Peyer's patch (tissue), 4 donors: ENCODE results near the gene YY2. TPM values are rescaled to one million over a fixed set of nuclear protein-coding genes. Genes with fewer than 3 reads are reported as not detected.
"Not testable (repeated sequence)": the region's sequence is repeated elsewhere in the genome, so short reads cannot be mapped to it uniquely, and the experiment has no call there.

Experiments
- DNase-seq, 3 donors: peaks; one replicate each; pipeline ENCODE4 v3.0.0-alpha.2; 2017 to 2019
- H3K27ac ChIP-seq, 4 donors: fragments of 200-600 bp; sonication (generic); one replicate each; pipeline ENCODE4 v1.5.1; 2016 to 2019
- H3K27me3 ChIP-seq, 2 donors: fragments of 200-600 bp; sonication (generic); one replicate each; pipeline ENCODE4 v1.5.1; 2019
- H3K36me3 ChIP-seq, 3 donors: fragments of 200-600 bp; sonication (generic); one replicate each; pipeline ENCODE4 v1.5.1; 2016 to 2019
- H3K4me1 ChIP-seq, 4 donors: fragments of 200-600 bp; sonication (generic); one replicate each; pipeline ENCODE4 v1.5.1; 2016 to 2019
- H3K4me3 ChIP-seq, 4 donors: fragments of 200-600 bp; sonication (generic); 1 replicate in 3 of 4; 2 replicates in 1 of 4; pipeline ENCODE4 v1.5.1; 2016 to 2019; ENCODE audit warnings: mild to moderate bottlenecking in 1 of 4
- H3K9me3 ChIP-seq, 4 donors: fragments of 200-600 bp; sonication (generic); one replicate each; pipeline ENCODE4 v1.5.1; 2016 to 2019; ENCODE audit warnings: mild to moderate bottlenecking in 1 of 4
- CTCF ChIP-seq, 6 experiments: fragments of 450-650 bp in 4 of 6; fragments of 200-600 bp in 2 of 6; sonication (generic) in 1 of 6; IDR thresholded peaks; one replicate each; pipeline ENCODE4 v1.5.1; 2017 to 2019; ENCODE audit warnings: antibody characterized with exemption in 6 of 6, mild to moderate bottlenecking in 3 of 6, moderate library complexity in 1 of 6
- POLR2A ChIP-seq, 2 donors: fragments of 450-650 bp; IDR thresholded peaks; one replicate each; pipeline ENCODE4 v1.5.1; 2017; ENCODE audit warnings: antibody characterized with exemption in 2 of 2, mild to moderate bottlenecking in 2 of 2, moderate library complexity in 2 of 2
- total RNA-seq, 4 donors: library from RNA; depleted of rRNA; stranded (reverse); fragments of >200 nt; gene quantifications; one replicate each; pipeline ENCODE4 v1.1.0, GENCODE V29; 2016

Gene YY2
- total RNA-seq, 4 donors from 2014 or later, result 0.35 to 17.3 (median 5.3) TPM

- Histone ChIP-seq H3K9me3 (no peaks in the 10 kb centered on the region), H3K27ac (no peak overlapping the region), H3K36me3 (no peaks in the 10 kb centered on the region), H3K27me3 (no peaks in the 10 kb centered on the region), H3K4me3 (no peak overlapping the region), H3K4me1 (no peaks in the 10 kb centered on the region)
- TF ChIP-seq CTCF (IDR thresholded peaks at IDR 0.05), result no peak
- no peak for TF ChIP-seq POLR2A (IDR thresholded peaks at IDR 0.05)
- no peak for DNase-seq
Measured at GRCh38 chrX:21816136-21816535, 39.7 kb upstream of the YY2 start.

GRCh38 chrX:21820170-21820569 lies 35.6 kb upstream of the YY2 start:
- not testable (repeated sequence) for H3K4me1 ChIP-seq, H3K27ac ChIP-seq, H3K4me3 ChIP-seq, H3K9me3 ChIP-seq, H3K27me3 ChIP-seq, DNase-seq, H3K36me3 ChIP-seq

- no peak overlapping the region for H3K27ac ChIP-seq
- TF ChIP-seq POLR2A (IDR thresholded peaks at IDR 0.05), result no peak
- TF ChIP-seq CTCF (IDR thresholded peaks at IDR 0.05), result no peak
Measured at GRCh38 chrX:21821875-21822274, 33.9 kb upstream of the YY2 start.

GRCh38 chrX:21831496-21831895 lies 24.3 kb upstream of the YY2 start:
- Histone ChIP-seq H3K9me3 (no peaks in the 10 kb centered on the region), H3K4me3 (no peak overlapping the region), H3K27ac (no peak overlapping the region), H3K36me3 (no peaks in the 10 kb centered on the region), H3K4me1 (no peaks in the 10 kb centered on the region), H3K27me3 (no peaks in the 10 kb centered on the region)
- TF ChIP-seq CTCF (IDR thresholded peaks at IDR 0.05), result no peak
- TF ChIP-seq POLR2A (IDR thresholded peaks at IDR 0.05), result no peak
- no peak for DNase-seq

More at GRCh38 chrX:21821875-21822274, 33.9 kb upstream of the YY2 start:
- Histone ChIP-seq H3K27me3 (no peaks in the 10 kb centered on the region), H3K36me3 (no peaks in the 10 kb centered on the region), H3K4me1 (no peaks in the 10 kb centered on the region), H3K4me3 (no peak overlapping the region), H3K9me3 (no peaks in the 10 kb centered on the region)
- DNase-seq, result no peak

- Histone ChIP-seq H3K27me3 (no peaks in the 10 kb centered on the region), H3K4me1 (no peaks in the 10 kb centered on the region), H3K27ac (no peak overlapping the region), H3K36me3 (no peaks in the 10 kb centered on the region), H3K9me3 (no peaks in the 10 kb centered on the region), H3K4me3 (no peak overlapping the region)
- no peak for TF ChIP-seq POLR2A (IDR thresholded peaks at IDR 0.05)
- no peak for TF ChIP-seq CTCF (IDR thresholded peaks at IDR 0.05)
- DNase-seq, result no peak
Measured at GRCh38 chrX:21837056-21837455, 18.7 kb upstream of the YY2 start.

- Histone ChIP-seq H3K4me3 (peak overlapping the region; percentile 53 to 88 (median 73)), H3K36me3 (no peaks in the 10 kb centered on the region), H3K9me3 (no peaks in the 10 kb centered on the region), H3K27ac (peak overlapping the region; percentile 72 to 81 (median 76)), H3K4me1 (no peaks in the 10 kb centered on the region), H3K27me3 (no peaks in the 10 kb centered on the region)
- TF ChIP-seq CTCF (IDR thresholded peaks at IDR 0.05) (no peak), POLR2A (IDR thresholded peaks at IDR 0.05) (no peak)
- DNase-seq, result no peak
Measured at GRCh38 chrX:21838937-21839333, 16.9 kb upstream of the YY2 start.
